Tibial nerve (tissue), 3 donors: Measurements from ENCODE around the gene ZNF385B.

ENCODE experiments used
- POLR2A ChIP-seq, 2 donors: fragments of 450-650 bp; IDR thresholded peaks; one replicate each; pipeline ENCODE4 v1.6.1; 2017; ENCODE audit warnings: antibody characterized with exemption in 2 of 2, mild to moderate bottlenecking in 2 of 2, moderate library complexity in 2 of 2
- TF ChIP-seq, protein P1 (sequence below), 5 experiments: fragments of 200-600 bp in 3 of 5; fragments of 450-650 bp in 2 of 5; sonication (generic) in 3 of 5; IDR thresholded peaks; one replicate each; pipeline ENCODE4 v1.5.1; 2016 to 2019; ENCODE audit warnings: antibody characterized with exemption in 5 of 5, mild to moderate bottlenecking in 3 of 5, moderate library complexity in 2 of 5

DNA sequence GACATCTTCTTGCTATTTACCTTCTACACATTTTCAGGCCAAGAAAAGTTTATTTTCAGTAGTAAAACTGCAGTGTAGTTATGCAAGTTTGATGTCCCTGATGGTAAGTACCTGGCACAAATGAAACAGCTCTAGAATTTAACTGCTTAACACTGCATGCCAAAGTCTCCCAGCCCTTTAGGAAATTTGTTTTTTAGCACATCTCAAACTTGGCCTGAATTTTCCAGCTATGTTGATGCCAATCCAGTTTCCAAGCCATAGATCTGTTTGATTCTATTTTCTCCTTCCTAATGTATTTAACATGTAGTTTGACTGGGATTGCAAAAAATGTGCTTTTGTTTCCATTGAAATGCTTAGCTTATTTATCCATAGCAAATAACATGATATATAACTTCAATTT lies 29.3 kb upstream of the ZNF385B start:
- TF ChIP-seq, protein P1, sequence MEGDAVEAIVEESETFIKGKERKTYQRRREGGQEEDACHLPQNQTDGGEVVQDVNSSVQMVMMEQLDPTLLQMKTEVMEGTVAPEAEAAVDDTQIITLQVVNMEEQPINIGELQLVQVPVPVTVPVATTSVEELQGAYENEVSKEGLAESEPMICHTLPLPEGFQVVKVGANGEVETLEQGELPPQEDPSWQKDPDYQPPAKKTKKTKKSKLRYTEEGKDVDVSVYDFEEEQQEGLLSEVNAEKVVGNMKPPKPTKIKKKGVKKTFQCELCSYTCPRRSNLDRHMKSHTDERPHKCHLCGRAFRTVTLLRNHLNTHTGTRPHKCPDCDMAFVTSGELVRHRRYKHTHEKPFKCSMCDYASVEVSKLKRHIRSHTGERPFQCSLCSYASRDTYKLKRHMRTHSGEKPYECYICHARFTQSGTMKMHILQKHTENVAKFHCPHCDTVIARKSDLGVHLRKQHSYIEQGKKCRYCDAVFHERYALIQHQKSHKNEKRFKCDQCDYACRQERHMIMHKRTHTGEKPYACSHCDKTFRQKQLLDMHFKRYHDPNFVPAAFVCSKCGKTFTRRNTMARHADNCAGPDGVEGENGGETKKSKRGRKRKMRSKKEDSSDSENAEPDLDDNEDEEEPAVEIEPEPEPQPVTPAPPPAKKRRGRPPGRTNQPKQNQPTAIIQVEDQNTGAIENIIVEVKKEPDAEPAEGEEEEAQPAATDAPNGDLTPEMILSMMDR (IDR thresholded peaks at IDR 0.05): no peak
- TF ChIP-seq POLR2A (IDR thresholded peaks at IDR 0.05): no peak
